BE2C (cell line): ENCODE measurements around the gene COL27A1.

ENCODE experiments used
- DNase-seq: peaks from one replicate; pipeline ENCODE4 v3.0.0-alpha.2; 2020
- H3K27me3 ChIP-seq: fragments of 250-450 bp; sonication (Bioruptor Pico); 2 replicates; pipeline ENCODE4 v1.5.1; 2020; ENCODE audit warnings: mild to moderate bottlenecking
- H3K36me3 ChIP-seq: fragments of 250-450 bp; sonication (Bioruptor Pico); 2 replicates; pipeline ENCODE4 v1.5.1; 2020; ENCODE audit warnings: mild to moderate bottlenecking
- H3K4me1 ChIP-seq: fragments of 250-450 bp; sonication (Bioruptor Pico); 2 replicates; pipeline ENCODE4 v1.5.1; 2020
- H3K4me3 ChIP-seq: 2 replicates; pipeline ENCODE4 v1.5.1; 2011; ENCODE audit warnings: low read depth, low read length
- H3K9me3 ChIP-seq: fragments of 250-450 bp; sonication (Bioruptor Pico); 2 replicates; pipeline ENCODE4 v1.5.1; 2020
- TF ChIP-seq, protein P1 (sequence below): IDR thresholded peaks from 2 replicates; pipeline ENCODE4 v1.5.1; 2012; ENCODE audit warnings: mild to moderate bottlenecking, low read depth, low read length

The COL27A1 gene

DNA sequence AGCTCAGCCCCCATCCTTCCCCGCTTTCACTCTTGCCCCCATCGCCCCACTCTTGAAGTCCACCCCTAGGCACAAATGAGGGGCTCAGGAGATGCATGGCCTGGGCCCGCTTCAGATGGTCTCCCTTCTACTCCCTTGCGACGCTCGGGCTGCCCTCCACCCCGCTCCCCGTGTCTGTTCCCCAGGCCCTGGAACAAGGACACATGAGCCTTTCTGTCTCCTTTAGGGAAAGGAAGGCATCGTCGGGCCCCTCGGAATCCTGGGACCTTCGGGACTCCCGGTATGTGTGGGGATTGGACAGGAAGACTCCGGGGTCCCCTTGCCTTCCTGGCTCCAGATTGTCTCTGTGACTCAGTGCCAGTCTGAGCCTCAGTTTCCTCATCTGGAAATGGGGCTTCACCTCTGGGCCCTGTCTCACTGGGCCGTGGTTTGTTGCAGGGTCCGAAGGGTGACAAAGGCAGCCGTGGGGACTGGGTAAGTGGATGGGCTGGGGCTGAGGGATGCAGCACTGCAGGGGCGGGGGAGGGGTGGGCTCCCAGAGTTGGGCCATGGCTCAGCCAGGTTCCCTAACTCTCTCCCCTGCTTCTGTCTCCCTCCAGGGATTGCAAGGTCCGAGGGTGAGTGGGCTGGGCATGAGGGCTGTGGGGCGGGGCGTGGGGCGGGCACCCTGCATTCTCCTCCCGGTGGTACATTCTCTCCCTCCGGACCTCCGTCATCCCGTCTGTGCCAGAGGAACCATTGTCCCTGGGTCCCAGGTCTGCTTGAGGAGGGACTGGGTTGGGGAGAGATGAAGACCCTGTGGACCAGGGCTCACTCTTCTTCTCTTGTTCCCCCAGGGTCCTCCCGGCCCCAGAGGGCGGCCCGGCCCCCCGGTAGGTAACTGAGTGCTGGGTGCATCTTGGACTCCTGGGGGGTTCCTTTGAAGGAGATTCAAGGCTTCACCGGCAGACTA is 145.8 kb downstream of the COL27A1 start:
- no peak overlapping the region for H3K4me3 ChIP-seq
- DNase-seq: no peak
- H3K36me3 ChIP-seq: no peaks in the 10 kb centered on the region
- peaks cover 5% of the 10 kb centered on the region; the same call in 1 of the 2 replicates for H3K4me1 ChIP-seq
- H3K27me3 ChIP-seq: no peaks in the 10 kb centered on the region
- no peaks in the 10 kb centered on the region for H3K9me3 ChIP-seq
- TF ChIP-seq, protein P1, sequence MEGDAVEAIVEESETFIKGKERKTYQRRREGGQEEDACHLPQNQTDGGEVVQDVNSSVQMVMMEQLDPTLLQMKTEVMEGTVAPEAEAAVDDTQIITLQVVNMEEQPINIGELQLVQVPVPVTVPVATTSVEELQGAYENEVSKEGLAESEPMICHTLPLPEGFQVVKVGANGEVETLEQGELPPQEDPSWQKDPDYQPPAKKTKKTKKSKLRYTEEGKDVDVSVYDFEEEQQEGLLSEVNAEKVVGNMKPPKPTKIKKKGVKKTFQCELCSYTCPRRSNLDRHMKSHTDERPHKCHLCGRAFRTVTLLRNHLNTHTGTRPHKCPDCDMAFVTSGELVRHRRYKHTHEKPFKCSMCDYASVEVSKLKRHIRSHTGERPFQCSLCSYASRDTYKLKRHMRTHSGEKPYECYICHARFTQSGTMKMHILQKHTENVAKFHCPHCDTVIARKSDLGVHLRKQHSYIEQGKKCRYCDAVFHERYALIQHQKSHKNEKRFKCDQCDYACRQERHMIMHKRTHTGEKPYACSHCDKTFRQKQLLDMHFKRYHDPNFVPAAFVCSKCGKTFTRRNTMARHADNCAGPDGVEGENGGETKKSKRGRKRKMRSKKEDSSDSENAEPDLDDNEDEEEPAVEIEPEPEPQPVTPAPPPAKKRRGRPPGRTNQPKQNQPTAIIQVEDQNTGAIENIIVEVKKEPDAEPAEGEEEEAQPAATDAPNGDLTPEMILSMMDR: no peak

DNA sequence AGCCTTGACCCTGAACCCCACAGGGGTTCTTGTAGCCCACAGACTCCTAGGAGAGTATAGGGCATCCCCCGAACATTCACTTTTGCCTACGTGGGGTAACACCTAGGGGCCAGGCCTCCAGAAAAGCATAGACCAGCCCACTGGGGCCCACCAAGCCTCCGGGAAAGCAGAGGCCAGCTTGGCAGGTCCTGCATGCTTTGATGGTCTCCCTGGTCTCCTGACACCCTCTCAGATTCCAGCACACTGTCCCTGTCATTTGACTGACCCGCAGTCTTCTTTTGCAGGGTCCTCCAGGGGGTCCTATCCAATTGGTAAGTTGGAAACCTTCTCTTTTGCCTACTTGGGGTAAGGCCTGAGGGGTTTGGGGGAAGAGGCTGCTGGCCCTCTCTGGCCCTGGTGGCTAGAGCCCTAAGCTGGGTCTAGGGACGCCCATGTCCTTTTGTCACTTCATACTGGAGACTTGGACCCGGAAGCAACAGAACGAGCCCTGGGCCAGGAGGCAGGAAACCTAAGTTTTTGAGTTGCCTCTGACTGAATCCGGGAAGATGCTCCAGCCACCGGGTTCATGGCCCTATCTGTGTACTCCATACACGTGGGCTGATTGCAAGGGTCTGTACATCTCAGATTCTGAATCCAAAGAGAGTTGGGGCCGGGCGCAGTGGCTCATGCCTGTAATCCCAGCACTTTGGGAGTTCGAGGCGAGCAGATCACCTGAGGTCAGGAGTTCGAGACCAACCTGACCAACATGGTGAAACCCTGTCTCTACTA is 146.6 kb downstream of the COL27A1 start:
- no peaks in the 10 kb centered on the region for H3K27me3 ChIP-seq
- DNase-seq: no peak
- TF ChIP-seq, protein P1: no peak
- H3K9me3 ChIP-seq: no peaks in the 10 kb centered on the region
- H3K4me1 ChIP-seq: peaks cover 5% of the 10 kb centered on the region; the same call in 1 of the 2 replicates
- no peaks in the 10 kb centered on the region for H3K36me3 ChIP-seq
- no peak overlapping the region for H3K4me3 ChIP-seq

DNA sequence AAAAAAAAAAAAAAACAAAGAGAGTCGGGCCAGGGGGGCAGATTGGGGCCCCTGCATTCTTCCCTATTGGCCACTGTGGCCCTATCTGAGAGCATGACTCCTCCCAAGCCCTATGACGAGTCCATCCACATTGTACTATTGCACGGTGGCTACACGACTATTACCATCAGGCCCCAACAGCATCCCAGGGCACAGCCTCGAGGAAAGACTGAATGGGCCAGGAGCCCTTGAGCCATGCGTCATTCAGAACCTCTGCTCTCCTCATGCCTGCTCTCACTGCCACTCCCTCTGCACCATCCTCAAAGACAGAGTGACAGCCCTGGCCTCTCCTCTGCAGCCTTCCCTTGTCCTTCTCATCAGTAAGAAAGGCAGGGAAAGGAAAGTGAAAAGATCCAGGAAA is 147.4 kb downstream of the COL27A1 start:
- H3K36me3 ChIP-seq: no peaks in the 10 kb centered on the region
- H3K4me1 ChIP-seq: peaks cover 5% of the 10 kb centered on the region; the same call in 1 of the 2 replicates
- H3K4me3 ChIP-seq: no peak overlapping the region
- DNase-seq: no peak
- H3K9me3 ChIP-seq: no peaks in the 10 kb centered on the region
- TF ChIP-seq, protein P1: no peak
- H3K27me3 ChIP-seq: no peaks in the 10 kb centered on the region

DNA sequence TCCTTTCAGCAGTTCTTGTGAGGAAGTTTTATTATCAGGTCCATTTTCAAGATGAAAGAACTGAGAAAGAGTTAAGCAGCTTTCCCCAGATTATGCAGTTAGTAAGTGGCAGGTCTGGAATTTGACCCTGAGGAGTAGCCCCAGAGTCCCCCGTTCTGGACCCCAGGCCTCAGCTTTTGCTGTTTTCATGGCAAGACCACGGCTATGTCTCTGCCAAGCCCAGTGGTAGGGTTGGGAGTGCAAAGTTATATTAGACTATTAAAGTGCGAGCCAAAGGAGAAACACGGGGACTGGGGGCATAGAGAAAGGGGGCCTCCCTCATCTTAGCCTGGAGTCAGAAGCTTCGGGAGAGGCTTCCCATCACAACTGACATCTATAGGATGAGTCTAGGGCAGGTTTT is 148.2 kb downstream of the COL27A1 start:
- H3K9me3 ChIP-seq: no peaks in the 10 kb centered on the region
- H3K27me3 ChIP-seq: no peaks in the 10 kb centered on the region
- TF ChIP-seq, protein P1: no peak
- H3K4me1 ChIP-seq: peaks cover 5% of the 10 kb centered on the region; the same call in 1 of the 2 replicates
- no peak overlapping the region for H3K4me3 ChIP-seq
- no peaks in the 10 kb centered on the region for H3K36me3 ChIP-seq
- DNase-seq: no peak

DNA sequence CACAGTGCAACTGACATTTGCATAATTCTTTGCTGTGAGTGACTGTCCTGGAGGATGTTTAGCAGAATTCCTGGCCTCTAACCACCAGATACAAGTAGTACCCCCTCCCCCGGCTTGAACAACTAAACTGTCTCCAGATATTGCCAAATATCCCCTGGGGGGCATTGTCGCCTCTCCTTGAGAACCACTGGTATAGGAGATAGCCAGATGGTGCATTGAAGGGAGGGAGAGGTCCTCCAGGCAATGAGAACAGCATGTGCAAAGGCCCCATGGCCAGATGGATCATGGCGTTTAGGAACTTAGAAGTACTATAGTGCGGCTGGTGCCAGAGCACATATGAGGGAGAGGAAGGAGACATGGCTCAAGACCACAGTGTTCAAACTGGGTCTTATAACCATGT is 148.6 kb downstream of the COL27A1 start:
- no peaks in the 10 kb centered on the region for H3K36me3 ChIP-seq
- DNase-seq: no peak

More for the DNA sequence above, 148.6 kb downstream of the COL27A1 start:
- TF ChIP-seq, protein P1: no peak
- Histone ChIP-seq H3K4me1 (peaks cover 5% of the 10 kb centered on the region; the same call in 1 of the 2 replicates), H3K9me3 (no peaks in the 10 kb centered on the region), H3K27me3 (no peaks in the 10 kb centered on the region), H3K4me3 (no peak overlapping the region)
